PC-3 (cell line): ENCODE results near the gene TFAP2D.

Source experiments
- EZH2 ChIP-seq: fragments of 300-600 bp; sonication (generic); IDR thresholded peaks from one replicate; pipeline ENCODE4 v1.6.1; 2017; ENCODE audit warnings: antibody characterized with exemption, mild to moderate bottlenecking, low read length; ENCODE audit not compliant: unreplicated experiment
- TF ChIP-seq, protein P1 (sequence below): fragments of 300-600 bp; sonication (generic); conservative IDR thresholded peaks from 2 replicates; pipeline ENCODE4 v1.5.1; 2017; ENCODE audit warnings: antibody characterized with exemption, low read depth, mild to moderate bottlenecking, low read length

DNA sequence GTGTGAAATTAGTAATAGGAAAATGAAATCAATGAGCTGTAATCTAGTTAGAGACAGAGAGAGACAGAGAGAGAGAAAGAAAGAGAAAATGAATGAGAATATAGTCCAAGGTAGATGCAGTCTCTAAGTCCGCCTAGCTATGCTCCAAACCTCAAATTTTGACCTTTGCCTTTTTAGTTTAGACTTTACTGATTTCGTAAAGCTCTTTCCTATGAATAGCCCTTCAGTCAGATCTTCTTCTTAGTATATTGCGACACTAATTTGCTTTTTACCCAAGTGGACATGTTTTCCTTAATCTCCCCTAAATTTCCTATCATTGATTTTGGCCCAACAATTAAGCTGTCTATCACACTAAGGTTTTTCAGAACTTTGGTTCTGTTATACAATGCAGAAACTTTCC is 49.5 kb downstream of the TFAP2D start:
- no peak for TF ChIP-seq EZH2
- TF ChIP-seq, protein P1, sequence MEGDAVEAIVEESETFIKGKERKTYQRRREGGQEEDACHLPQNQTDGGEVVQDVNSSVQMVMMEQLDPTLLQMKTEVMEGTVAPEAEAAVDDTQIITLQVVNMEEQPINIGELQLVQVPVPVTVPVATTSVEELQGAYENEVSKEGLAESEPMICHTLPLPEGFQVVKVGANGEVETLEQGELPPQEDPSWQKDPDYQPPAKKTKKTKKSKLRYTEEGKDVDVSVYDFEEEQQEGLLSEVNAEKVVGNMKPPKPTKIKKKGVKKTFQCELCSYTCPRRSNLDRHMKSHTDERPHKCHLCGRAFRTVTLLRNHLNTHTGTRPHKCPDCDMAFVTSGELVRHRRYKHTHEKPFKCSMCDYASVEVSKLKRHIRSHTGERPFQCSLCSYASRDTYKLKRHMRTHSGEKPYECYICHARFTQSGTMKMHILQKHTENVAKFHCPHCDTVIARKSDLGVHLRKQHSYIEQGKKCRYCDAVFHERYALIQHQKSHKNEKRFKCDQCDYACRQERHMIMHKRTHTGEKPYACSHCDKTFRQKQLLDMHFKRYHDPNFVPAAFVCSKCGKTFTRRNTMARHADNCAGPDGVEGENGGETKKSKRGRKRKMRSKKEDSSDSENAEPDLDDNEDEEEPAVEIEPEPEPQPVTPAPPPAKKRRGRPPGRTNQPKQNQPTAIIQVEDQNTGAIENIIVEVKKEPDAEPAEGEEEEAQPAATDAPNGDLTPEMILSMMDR, result no peak
